HepG2 (cell line): Measurements from ENCODE around the gene ITGA2.

ENCODE experiments used
- MAZ ChIP-seq, 2 experiments: sonication (generic) in 1 of 2; formaldehyde crosslinking in 1 of 2; IDR thresholded peaks; 2 replicates each; pipeline versions ENCODE4 v1.5.0 to v1.6.1; 2012 to 2020; ENCODE audit warnings: low read depth in 2 of 2, mild to moderate bottlenecking in 2 of 2, borderline replicate concordance in 1 of 2, improper control_type of control experiment in 1 of 2, low read length in 1 of 2, missing genetic modification reagents in 1 of 2, moderate library complexity in 1 of 2
- MXD4 ChIP-seq: IDR thresholded peaks from 2 replicates; pipeline ENCODE4 v1.6.1; 2016; ENCODE audit warnings: mild to moderate bottlenecking, missing biosample characterization, missing genetic modification reagents
- MYC ChIP-seq: sonication (generic); formaldehyde crosslinking; IDR thresholded peaks from 2 replicates; pipeline ENCODE4 v1.9.0; 2021; ENCODE audit warnings: missing genetic modification reagents, borderline replicate concordance
- NR1H2 ChIP-seq: sonication (generic); formaldehyde crosslinking; IDR thresholded peaks from 2 replicates; pipeline ENCODE4 v1.8.1; 2022; ENCODE audit warnings: low read depth, missing genetic modification reagents, borderline replicate concordance
- SP1 ChIP-seq, 2 experiments: fragments of 450-650 bp in 1 of 2; sonication (generic) in 1 of 2; formaldehyde crosslinking in 1 of 2; IDR thresholded peaks; 2 replicates each; pipeline versions ENCODE4 v1.4.0 to v1.6.1; 2016 to 2020; ENCODE audit warnings: missing genetic modification reagents in 1 of 2
- TCF12 ChIP-seq, 2 experiments: fragments of 450-650 bp in 1 of 2; sonication (generic) in 1 of 2; formaldehyde crosslinking in 1 of 2; IDR thresholded peaks; 2 replicates each; pipeline versions ENCODE4 v1.6.1 to v1.8.0; 2017 to 2022; ENCODE audit warnings: antibody characterized with exemption in 1 of 2, mild to moderate bottlenecking in 1 of 2, missing genetic modification reagents in 1 of 2, moderate library complexity in 1 of 2
- ZNF329 ChIP-seq: sonication (generic); formaldehyde crosslinking; IDR thresholded peaks from 2 replicates; pipeline ENCODE4 v1.9.0; 2021; ENCODE audit warnings: low read depth, mild to moderate bottlenecking, missing genetic modification reagents

- TF ChIP-seq TCF12 (IDR thresholded peaks at IDR 0.05) (no peak), TCF12 (CRISPR knock-in tag; IDR thresholded peaks at IDR 0.05) (no peak), MXD4 (CRISPR knock-in tag) (no peak), NR1H2 (no peak), MAZ (IDR thresholded peaks at IDR 0.05; ENCODE audit: borderline replicate concordance, low read depth, low read length) (no peak), MAZ (CRISPR knock-in tag; IDR thresholded peaks at IDR 0.05; ENCODE audit: low read depth) (no peak), ZNF329 (CRISPR knock-in tag) (no peak), MYC (CRISPR knock-in tag) (no peak), SP1 (IDR thresholded peaks at IDR 0.05) (no peak), SP1 (CRISPR knock-in tag; IDR thresholded peaks at IDR 0.05) (no peak)
These were observed 95.5 kb downstream of the ITGA2 start for GRCh38 chr5:53084546-53085255.
